Measurements from ENCODE around the gene SLC27A5. TPM values are rescaled to one million over a fixed set of nuclear protein-coding genes. Genes with fewer than 3 reads are reported as not detected.

SLC27A5 gene
- total and polyA plus RNA-seq, 2 donors (not counting 3 experiments of a cell fraction or from before 2014, with no cell fraction given), result 7.1 to 16.0 TPM

- H4K20me1 ChIP-seq (replicated peaks; ENCODE audit: control insufficient read depth, extremely low read depth, insufficient read depth, low read length), result peaks cover 4% of the 10 kb centered on the region
- no peak overlapping the region for H3K4me3 ChIP-seq (replicated peaks in 1 of 3; ENCODE audit: insufficient read depth in 1 of 3, low read depth in 1 of 3, low read length in 3 of 3)
- H3K36me3 ChIP-seq (ENCODE audit: control insufficient read depth in 2 of 2, extremely low read depth in 1 of 2, insufficient read depth in 2 of 2, low read length in 2 of 2), result peaks cover 14 to 50% of the 10 kb centered on the region in 2 experiments
- FAIRE-seq (no peak), DNase-seq (ENCODE audit: low read depth, low spot score) (no peak)
- peaks cover 20% of the 10 kb centered on the region for H3K4me1 ChIP-seq (ENCODE audit: control insufficient read depth, extremely low read depth, insufficient read depth, low read length)
- intact Hi-C loops (cut with micrococcal nuclease) (no loop called here), dilution Hi-C loops (cut with MboI; ENCODE audit: extremely low pct_ligation_motif_present, low sequenced_read_pairs) (no loop called here)
- POLR2A ChIA-PET, result interaction anchor here (0.6 kb wide), 1 partner anchor 26 kb away, joined by 5 read pairs; no protein-coding TSS in a partner anchor
- no TSS peak for BruUV-seq (replicated peaks)
- no peak overlapping the region for H3K4me2 ChIP-seq (ENCODE audit: insufficient read depth, low read length)
- CTCF ChIA-PET, result interaction anchor here (1.4 kb wide), 1 partner anchor 29 kb away, joined by 6 read pairs; the partner anchor contains the start of gene ZBTB45
- H3K79me2 ChIP-seq (ENCODE audit: control insufficient read depth, insufficient read depth, low read length), result peaks cover 50% of the 10 kb centered on the region
- no peak overlapping the region for H3K27ac ChIP-seq (ENCODE audit: insufficient read depth, low read depth, low read length)
- no peaks in the 10 kb centered on the region for H3K9me3 ChIP-seq (replicated peaks; ENCODE audit: control insufficient read depth, insufficient read depth, low read length)
- no peaks in the 10 kb centered on the region for H3K27me3 ChIP-seq (ENCODE audit: control insufficient read depth in 2 of 2, insufficient read depth in 2 of 2, low read length in 2 of 2)
- H3K9me1 ChIP-seq (replicated peaks; ENCODE audit: control insufficient read depth, extremely low read depth, insufficient read depth, low read length), result no peaks in the 10 kb centered on the region
- no peak overlapping the region for H2AFZ ChIP-seq (ENCODE audit: low read depth, low read length)
- no peak overlapping the region for H3K9ac ChIP-seq (replicated peaks; ENCODE audit: extremely low read depth, insufficient read depth, low read length)
- TF ChIP-seq JUN (IDR thresholded peaks at IDR 0.05; ENCODE audit: borderline replicate concordance, insufficient read depth, insufficient read length, low read depth), result no peak
- TF ChIP-seq EZH2 (IDR thresholded peaks at IDR 0.05; ENCODE audit: borderline replicate concordance, low read depth, low read length, severe bottlenecking), result no peak
- TF ChIP-seq GATA2 (IDR thresholded peaks at IDR 0.05; ENCODE audit: insufficient read depth, insufficient read length, low read depth, low read length), result no peak
- TF ChIP-seq POLR2AphosphoS5 (IDR thresholded peaks at IDR 0.05; ENCODE audit: insufficient read depth, low read depth, low read length), result no peak
- no peak for TF ChIP-seq FOS (IDR thresholded peaks at IDR 0.05; ENCODE audit: borderline replicate concordance, insufficient read depth, low read length)
- no peak for TF ChIP-seq POLR2A (IDR thresholded peaks at IDR 0.05; ENCODE audit: low read depth, low read length)
- no peak for TF ChIP-seq MYC (IDR thresholded peaks at IDR 0.05; ENCODE audit: low read depth, low read length)
- TF ChIP-seq, protein P1, sequence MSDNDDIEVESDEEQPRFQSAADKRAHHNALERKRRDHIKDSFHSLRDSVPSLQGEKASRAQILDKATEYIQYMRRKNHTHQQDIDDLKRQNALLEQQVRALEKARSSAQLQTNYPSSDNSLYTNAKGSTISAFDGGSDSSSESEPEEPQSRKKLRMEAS (IDR thresholded peaks at IDR 0.05; ENCODE audit: insufficient read depth, insufficient read length), result no peak
- TF ChIP-seq, protein P2, sequence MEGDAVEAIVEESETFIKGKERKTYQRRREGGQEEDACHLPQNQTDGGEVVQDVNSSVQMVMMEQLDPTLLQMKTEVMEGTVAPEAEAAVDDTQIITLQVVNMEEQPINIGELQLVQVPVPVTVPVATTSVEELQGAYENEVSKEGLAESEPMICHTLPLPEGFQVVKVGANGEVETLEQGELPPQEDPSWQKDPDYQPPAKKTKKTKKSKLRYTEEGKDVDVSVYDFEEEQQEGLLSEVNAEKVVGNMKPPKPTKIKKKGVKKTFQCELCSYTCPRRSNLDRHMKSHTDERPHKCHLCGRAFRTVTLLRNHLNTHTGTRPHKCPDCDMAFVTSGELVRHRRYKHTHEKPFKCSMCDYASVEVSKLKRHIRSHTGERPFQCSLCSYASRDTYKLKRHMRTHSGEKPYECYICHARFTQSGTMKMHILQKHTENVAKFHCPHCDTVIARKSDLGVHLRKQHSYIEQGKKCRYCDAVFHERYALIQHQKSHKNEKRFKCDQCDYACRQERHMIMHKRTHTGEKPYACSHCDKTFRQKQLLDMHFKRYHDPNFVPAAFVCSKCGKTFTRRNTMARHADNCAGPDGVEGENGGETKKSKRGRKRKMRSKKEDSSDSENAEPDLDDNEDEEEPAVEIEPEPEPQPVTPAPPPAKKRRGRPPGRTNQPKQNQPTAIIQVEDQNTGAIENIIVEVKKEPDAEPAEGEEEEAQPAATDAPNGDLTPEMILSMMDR (IDR thresholded peaks at IDR 0.05; ENCODE audit: extremely low read depth in 1 of 2, insufficient read depth in 1 of 2, low read depth in 1 of 2, low read length in 2 of 2), result no peak
Measured at GRCh38 chr19:58548859-58549663, 37.3 kb upstream of the SLC27A5 start.

Measured in endothelial cell of umbilical vein (primary cell).